Stimulated activated CD4-positive, alpha-beta T cell treated with anti-CD3 and anti-CD28 coated beads, Interleukin-15, amount 100 ng/mL, for 1 hour (primary cell): ENCODE data around the gene EVA1C.
"Not testable (repeated sequence)": the region's sequence is repeated elsewhere in the genome, so short reads cannot be mapped to it uniquely, and the experiment has no call there.

Experiments
- DNase-seq, 2 donors: peaks; one replicate each; pipeline ENCODE4 v3.0.0-alpha.2; 2020; ENCODE audit warnings: low read depth in 1 of 2, low spot score in 1 of 2

The EVA1C gene

DNA sequence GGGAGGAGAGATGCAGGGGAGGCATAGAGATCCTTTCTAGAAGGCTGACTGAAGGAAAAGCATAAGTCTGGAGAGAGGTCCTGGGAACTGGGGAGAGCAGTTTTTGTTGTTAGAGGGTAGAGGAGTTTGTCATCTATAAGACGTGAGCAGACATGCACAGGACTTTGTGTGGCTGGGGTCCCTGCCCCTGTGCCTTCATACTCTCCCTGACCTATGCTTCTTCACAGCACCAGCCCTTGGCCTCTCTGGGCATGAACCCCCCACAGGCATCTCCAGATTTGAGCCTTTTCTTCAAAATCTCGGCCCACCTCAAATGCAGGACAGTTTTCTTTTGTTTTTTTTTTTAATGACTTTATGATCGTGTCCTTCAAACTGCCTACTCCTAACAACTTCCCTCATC lies 79.9 kb downstream of the EVA1C start:
- no peak for DNase-seq

- DNase-seq, result no peak
These were observed 82.6 kb downstream of the EVA1C start for GRCh38 chr21:32494934-32495709.

GRCh38 chr21:32496568-32496967 lies 84.1 kb downstream of the EVA1C start:
- no peak for DNase-seq

DNA sequence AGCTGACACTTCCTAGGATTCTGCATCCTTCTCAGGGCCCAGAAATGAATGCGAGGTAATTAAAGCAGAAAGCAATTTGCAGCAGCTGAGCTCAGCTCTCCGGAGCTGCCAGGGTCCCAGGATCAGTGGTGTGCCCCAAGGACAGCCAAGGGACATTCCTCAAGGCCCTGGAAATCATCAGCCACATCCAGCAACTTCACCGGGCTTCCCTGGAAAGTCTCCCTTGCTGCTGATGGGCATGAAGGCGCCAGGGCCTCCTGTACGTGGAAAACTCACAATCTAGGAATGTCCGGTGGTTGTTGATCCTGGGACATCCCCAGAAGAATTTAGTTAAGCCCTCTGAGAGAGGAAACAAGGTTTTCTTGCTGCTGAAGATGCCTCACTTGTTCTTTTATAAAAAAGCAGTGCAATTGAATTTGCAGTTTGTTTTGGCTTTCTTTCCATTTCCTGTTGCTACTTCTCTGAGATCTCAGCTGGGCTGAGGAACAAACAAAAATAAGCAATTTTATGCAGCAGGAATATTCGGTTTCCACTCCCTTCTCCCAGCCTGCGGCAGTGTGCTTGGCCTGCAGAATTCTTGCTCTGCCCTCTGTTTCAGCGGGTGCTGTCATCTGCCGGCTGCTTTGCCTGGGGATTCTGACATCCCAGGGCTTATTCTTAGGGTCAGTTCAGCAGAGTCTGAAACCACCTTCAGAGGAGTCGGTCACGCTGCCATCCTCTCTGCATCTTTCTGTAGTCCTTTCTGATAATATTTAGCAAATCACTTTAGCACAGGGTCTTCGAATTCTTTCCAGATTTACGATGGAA lies 86.9 kb downstream of the EVA1C start:
- DNase-seq, result no peak

DNA sequence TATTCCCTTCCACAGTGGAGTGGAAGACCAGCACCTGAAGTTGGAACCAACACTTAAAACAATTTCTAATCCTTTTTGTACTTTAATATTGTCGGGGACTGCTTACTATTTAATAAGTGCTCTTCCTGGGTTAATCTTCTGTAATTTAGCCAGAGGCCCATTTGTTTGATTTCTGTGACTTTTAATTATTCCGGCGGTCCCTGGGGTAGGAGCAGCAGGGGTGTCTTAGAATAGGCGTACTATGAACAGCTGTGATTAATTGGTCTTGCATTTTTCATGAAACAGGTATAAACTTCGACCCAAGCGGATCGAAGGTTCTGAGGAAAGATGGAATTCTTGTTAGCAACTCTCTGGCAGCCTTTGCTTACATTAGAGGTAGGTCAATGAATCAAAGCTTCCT lies 91.1 kb downstream of the EVA1C start:
- not testable (repeated sequence) for DNase-seq

- DNase-seq, result not testable (repeated sequence)
These were observed 93.3 kb downstream of the EVA1C start for GRCh38 chr21:32505767-32506166.

DNA sequence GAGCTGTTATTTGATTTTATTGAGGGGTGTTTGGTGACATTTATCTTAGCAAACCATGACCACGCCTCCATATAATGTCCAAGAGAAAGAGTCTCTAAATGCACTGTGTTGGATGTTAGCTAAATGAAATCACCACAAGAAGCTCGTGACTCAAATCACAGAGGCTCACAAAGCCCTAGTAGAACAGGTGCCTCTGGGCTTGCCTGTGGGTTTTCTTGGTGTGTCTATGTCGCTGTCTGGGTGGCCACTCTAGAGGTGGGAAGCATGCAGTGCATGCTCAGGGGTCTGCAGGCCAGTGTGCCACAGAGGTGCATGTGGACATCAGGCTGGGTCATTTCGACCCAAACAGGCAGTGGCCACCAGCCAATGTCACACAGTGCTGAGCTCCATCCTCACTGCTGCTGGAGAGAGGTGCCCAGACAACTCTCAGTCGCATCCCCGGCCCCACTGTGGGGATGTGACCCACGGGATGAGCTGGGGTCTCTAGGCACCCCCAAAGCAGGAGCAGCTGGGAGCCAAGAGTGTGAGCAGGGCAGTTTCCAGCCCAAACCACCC lies 94.0 kb downstream of the EVA1C start:
- not testable (repeated sequence) for DNase-seq

- DNase-seq, result no peak
These were observed 94.9 kb downstream of the EVA1C start for GRCh38 chr21:32507342-32507919.

DNA sequence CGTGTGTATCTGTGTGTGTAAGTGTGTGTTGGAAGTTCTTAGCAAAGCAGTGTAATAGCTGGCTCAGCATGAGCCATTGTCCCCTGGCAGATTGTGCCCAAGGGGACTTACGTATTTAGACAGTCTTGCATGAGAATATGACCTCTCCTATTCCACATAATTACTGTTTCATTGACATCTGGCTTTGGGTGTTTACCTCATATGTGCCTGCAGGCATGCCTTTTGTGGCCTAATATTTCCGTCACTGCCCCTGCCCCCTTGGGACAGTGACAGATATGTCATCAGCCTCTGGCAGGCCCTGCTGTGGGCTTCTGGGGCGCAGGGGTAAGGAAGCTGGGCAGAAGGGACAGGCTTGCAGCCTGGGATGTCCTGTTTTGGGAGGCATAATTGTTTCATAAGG lies 95.5 kb downstream of the EVA1C start:
- not testable (repeated sequence) for DNase-seq

- DNase-seq, result no peak
These were observed 96.1 kb downstream of the EVA1C start for GRCh38 chr21:32508558-32508957.

DNA sequence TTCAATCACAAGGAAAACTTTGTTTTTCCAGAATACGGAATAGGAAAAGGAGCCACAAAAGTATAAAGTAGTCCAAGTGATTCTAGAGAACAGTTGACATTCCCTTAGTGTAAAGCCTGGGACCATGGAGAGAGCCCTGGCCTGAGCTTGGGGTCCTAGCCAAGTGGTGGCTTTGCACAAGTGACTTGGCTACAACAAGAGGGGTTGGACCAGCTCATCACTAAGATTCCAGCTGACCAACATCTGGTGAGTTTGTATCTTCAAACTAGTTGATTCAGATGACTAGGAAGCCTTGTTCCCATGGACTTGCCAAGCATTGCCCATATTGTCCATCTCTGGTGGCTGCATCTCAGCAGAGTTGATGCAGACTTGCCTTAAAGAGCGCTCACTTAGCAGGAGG lies 96.5 kb downstream of the EVA1C start:
- DNase-seq, result not testable (repeated sequence)

DNA sequence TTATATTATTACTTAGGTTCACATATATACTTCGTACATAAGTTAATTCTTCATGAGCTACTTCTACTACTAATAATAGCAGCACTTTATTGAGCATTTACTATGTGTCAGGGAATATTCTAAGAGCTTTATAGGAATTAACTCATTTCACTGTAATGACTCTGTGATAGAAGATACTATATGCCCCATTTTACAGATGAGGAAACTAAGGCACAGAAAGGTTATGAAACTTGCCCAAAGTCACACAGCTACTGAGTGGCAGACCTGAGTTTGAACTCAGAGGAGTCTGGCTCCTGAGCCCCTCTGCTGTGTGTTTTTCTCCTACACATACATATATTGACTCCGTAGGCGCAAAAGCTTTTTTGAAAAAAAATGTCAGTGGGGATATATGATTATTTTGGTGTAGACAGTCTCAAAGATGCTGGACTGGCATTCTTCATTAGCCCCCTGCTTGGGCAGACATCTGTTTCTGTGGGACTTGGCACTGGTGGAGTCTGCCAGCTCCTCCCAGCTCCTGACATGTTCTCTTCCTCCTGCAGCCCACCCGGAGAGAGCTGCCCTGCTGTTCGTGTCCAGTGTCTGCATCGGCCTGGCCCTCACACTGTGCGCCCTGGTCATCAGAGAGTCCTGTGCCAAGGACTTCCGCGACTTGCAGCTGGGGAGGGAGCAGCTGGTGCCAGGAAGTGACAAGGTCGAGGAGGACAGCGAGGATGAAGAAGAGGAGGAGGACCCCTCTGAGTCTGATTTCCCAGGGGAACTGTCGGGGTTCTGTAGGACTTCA lies 102.0 kb downstream of the EVA1C start:
- no peak for DNase-seq

DNA sequence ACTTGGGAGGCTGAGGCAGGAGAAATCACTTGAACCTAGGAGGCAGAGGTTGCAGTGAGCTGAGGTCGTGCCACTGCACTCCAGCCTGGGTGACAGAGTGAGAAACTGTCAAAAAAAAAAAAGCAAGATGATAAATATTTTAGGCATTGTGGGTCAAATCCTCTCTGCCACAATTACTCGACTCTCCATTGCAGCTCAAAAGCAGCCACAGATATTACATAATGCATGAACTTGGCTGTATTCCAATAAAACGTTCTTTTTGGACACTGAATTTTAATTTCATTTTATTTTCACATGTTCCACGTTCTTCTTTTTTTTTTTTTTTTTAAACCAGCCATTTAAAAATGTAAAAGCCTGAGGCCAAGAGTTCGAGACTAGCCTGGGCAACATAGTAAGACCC lies 103.4 kb downstream of the EVA1C start:
- no peak for DNase-seq

DNA sequence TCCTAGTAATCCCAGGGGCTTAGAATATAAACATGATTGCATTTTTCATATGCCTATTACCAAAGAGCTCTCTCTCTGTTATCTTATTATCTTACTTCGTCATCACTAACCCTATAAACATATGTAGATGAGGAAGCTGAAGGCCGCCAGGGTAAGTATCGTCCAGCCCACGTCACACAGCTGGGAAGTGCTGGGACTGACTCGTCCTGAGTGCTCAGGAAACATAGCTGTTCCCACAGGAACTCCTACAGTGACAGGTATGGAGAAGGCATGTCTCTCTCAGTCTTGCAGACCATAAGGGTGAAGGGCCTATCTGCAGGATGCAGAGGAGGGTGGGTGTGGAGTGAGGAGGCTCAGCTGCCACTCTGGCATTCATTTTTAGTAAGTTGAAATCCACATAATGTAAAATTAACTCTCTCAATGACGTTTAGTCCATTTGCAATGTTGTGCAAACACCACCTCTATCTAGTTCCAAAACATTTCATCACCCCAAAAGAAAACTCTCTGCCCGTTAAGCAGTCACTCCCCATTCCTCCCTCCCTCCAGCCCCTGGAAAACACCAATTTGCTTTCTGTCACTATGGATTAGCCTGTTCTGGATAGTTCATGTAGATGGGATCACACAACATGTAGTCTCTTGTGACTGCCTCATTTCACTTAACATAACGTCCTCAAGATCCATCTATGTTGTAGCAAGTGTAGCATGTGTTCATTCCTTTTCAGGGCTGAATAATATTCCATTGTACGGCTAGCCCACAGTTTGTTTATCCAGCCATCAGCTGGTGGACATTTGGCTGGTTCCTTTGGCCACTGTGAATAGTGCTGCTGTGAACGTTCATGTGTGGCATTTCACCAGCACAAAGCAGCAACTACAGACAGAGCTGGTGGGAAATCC lies 104.5 kb downstream of the EVA1C start:
- no peak for DNase-seq

- DNase-seq, result no peak
These were observed 107.7 kb downstream of the EVA1C start for GRCh38 chr21:32519945-32520874.

GRCh38 chr21:32520875-32521735 lies 108.6 kb downstream of the EVA1C start:
- no peak for DNase-seq

DNA sequence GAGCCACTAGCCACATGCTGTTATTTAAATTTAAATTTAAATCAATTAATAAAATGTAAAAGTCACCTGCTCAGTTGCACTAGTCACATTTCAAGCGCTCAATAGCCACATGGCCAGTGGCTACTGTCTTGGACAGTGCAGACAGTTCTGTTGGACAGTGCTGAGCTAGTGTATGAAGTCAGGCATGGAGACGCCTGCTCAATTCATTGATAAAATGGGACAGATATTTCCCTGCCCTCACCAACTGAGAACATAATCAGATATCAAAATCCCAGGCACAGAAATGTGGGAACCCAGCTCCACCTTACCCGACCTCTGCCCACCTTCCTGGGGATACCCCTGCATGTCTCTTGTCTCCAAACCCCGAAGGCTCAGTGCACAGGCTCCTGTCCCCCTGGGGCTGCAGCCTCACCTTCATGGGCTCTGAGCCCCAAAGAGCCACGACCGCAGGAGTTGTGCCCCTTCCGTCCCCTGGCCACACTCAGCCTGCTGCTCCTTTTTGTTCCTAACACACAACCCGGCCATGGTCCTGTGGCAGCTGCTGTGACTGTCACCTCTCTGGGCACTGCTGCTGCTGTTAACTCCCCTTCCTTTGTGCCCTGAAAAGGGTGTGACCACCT lies 109.3 kb downstream of the EVA1C start:
- no peak for DNase-seq

- DNase-seq, result no peak
These were observed 111.0 kb downstream of the EVA1C start for GRCh38 chr21:32523463-32523862.
